GM18508 (cell line): ENCODE results near the gene PTK6.

Experiments
- ATAC-seq: cut with Tn5 transposase; IDR thresholded peaks from one replicate; pipeline ENCODE4 v1.9.1; 2021; ENCODE audit warnings: moderate number of reproducible peaks; ENCODE audit not compliant: insufficient read depth, unreplicated experiment

Gene PTK6

DNA sequence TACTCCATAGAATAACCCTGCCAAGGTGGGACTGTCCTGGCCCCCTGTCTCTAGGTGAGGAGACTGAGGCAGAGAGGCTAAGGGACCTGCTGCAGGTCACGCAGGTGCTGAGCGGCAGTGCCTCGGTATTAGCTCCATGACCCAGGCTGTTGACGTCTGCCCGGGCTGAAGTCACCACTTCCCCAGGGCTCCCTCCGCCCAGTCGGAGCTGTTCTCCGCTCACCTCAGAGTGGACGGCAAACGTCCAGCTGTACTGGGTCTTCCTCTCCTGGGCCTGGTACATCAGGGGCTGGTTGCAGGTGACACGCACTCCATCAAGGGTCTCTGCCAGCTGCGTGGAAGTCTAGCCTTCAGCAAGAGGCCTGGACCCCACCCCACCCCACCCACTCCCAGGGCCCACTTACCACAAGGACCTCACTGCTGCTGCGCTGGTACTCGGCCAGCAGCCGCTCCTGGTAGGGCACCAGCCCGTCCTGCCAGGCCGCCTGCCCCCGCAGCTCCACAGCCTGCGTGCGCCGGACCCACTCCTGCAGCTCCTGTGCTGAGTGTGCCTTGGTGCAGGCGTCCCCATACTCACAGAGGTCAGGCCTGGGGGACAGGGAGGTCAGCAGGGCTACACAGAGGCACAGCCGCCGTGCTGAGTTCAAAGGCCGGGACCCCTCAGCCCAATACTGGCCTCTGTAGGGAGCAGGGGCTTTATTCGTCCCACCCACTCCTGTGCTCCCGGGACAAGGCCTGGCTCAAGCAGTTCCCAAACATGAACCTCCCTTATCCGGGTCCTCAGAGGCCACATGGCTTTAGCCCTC lies 33.3 kb upstream of the PTK6 start:
- no peak for ATAC-seq

DNA sequence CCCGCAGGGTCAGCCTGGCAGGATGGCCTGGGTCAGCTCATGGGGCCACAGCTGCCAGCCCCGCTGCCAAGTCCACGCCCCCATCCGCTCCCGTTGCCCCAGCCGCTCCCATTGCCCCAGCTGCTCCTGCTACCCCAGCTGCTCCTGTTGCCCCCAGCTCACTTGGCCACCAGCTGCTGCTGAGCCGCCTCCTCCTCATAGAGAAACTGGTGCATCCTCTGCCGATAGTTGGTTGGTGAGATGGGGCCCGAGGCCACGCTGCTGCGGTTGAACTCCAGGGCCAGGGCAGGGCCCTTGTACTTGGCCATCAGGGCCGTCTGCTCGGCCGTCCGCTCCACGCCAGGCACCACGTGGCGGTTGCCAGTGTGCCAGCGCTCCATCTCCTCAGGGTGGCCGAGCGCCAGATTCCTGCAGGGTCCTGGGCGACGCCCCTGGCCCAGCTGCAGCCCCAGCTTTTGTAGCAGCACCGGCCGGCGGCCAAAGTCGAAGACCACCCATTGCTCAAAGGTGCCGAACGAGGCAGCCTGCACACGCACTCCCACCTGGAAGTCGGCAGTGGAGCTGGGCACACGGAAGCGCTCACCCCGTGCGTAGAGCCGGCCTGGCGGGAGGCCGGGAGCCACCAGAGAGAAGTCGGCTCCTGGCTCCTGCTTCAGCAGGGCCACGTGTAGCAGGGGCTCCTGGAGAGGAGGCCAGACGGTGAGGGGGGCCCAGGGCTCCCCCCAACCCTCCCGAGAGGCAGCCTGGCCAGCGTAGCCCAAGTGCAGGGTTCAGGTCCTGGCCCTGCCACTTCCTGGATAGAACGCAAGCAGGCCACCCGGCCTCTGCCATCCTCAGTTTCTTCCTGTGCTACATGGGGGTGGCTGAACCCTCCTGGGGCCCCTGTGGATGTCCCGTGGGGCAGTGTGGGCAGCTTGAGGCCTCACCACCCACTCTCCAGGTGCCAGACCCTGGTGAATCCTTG lies 32.1 kb upstream of the PTK6 start:
- ATAC-seq, result no peak

DNA sequence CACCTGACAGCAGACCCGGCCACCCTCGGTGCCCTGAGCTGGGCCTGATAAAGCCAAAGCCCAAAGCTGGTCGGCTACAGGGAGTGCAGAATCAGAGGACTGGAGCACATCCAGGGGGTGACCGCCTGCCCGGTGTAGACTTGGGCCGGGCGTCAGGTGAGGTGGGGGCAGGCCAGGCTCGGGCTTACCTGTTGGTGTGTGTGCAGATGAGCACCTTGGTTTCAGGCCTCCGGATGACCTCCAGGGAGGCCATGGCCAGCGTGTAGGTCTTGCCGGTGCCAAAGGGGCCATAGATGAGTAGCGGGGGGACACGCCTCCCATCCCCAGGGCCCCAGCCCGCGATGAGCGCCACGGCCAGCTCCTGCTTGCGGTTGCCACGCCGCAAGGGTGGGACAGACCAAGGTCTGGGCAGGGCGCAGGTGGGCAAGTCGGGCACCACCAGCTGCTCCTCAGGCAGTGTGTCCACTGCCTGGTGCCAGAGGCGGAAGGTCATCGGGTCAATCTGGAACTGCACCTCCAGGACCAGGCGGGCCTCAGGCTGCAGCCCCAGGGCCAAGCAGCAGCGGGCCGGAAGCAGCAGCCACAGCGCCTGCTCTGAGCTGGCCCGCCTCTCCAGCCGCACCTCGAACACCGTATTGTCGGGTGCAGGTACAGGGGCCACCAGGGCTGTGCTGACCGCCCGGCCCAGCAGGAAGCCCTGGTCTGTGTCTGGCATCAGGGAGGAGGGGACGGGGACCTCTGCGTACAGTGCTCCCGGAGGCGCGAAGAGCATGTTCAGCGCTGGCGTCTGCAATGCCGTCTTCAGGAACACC lies 31.2 kb upstream of the PTK6 start:
- ATAC-seq, result no peak

DNA sequence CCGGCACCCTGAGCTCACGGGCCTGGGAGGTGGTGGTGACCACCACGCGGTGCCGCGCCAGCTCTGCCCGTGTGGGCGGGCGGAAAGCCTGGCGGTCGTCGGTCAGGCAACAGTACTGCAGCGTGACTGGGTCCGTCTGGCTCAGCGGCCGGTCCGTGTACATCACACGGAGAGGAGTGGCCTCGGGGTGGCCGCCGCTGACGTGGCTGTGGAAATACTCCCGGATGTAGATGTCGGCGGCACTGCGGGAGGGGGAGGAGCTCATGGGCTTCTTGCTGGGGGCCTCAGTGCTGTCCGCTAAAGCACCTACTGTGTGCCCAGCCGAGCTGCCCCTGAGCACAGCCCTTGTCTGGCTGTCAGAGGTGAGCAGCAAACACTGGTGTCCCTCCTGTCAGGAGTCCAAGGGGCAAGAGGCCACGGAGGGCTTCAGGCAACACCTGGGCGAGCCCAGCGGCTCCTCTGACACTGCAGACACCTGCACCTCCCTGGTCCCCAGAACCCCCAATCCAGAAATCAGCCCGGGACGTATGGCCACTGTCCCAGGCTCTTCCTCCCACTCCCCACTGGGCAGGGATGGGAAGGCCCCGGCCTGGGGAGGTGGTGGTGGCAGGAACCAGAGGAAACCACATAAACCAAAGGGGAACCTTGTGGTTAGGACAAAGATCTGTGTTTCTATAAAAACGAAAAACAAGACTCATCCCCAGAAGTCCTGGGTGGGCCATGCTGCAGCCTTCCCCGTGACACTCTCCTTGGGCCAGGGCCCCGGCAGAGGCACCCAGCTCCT lies 30.4 kb upstream of the PTK6 start:
- no peak for ATAC-seq

DNA sequence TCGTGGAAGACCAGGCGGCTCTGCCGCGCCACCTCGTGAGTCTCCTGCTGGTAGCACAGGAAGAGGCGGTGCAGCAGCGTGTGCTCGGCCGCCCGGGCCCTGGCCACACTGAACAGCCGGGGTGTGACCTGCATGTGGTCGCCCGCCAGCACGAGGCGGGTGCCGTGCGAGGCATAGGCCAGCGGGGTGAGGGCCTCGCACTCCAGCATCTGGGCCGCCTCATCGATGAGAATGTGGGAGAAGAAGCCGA lies 29.9 kb upstream of the PTK6 start:
- ATAC-seq, result no peak

DNA sequence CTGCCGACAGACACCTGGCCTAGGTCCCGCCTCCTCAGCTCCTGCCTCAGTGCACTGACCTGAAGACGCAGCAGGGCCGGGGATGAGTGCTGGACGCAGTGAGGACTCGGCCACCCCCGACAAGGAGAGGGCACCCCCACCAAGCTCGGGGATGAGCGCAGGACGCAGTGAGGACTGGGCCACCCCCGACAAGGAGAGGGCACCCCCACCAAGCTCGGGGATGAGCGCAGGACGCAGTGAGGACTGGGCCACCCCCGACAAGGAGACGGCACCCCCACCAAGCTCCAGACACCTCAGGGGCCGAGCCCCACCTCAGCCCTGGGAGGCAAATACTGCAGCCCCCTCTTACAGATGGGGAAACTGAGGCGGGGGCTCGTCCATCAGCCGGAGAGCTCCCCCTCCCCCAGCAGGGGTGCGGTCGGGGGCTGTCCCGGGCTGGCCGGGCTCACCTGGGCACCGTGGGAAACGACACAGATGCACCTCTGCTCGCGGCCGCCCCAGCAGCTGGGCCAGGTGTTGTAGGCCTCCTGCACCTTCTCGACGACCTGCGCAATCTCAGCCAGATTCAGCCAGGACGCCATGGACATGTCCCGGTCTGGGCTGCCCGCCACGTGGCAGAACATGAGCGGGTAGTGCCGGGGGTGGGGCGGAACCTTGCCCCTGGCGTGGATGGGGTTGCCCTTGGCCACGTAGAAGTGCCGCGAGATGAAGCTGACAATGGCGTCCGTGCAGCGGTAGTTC lies 29.4 kb upstream of the PTK6 start:
- ATAC-seq, result no peak

DNA sequence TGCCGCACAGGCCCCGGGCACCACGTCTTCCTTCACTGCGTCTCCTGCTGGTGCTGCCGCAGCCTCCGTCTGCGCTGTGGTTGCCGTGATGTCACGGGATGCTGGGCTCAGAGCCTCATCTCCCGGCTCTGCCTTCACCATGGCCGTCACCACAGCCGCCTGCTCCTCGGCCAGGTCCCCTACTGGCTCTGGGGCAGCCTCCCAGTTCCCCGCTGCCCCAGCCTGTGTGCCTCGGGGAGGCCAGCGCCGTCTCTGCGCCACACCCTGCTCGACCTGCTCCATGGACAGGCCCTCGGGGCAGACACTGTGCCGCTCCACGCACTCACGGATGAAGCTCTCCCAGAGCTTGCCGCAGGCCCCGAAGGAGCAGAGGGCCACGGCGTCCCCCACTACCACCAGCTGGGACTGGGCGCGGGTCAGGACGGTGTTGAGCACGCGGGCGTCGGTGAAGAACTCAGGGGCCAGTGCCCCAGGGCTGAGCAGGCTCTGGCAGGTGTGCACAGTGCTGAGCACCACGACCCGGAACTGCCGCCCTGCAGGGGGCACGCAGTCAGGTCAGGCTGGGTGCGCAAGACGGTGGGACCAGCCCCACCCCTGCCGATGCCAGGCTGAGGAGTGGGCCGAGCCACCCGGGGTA lies 28.6 kb upstream of the PTK6 start:
- no peak for ATAC-seq

DNA sequence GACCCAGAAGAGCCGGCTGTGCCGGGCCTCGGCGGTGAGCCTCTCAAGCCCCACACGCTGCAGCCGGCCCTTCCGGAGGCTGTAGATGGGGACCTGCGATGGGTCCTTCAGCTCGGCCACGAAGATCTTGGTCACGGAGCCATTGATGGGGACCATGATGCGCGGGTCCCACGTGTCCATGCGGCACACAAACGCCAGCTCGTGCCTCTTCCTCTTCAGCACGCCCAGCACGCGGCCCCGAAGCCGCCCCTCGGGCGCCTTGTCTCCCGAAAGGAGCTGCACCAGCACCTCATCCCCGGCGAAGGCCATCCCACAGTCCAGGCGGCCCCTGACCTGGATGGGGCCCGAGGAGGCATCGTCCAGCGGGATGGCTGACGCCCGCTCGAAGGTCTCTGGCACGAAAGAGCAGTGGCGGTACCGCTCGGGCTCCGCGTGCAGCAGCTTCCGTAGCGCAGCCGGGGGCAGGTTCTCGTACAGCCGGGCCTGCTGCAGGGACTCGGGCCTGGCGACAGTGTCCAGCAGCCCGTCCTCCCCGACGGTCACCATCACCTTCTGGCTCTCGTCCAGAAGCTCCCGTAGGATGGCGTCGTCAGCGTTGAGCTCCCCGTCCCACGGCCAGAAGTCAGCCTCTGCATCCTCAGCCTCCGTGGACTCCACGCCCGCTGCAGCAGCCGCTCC lies 28.0 kb upstream of the PTK6 start:
- ATAC-seq, result no peak

DNA sequence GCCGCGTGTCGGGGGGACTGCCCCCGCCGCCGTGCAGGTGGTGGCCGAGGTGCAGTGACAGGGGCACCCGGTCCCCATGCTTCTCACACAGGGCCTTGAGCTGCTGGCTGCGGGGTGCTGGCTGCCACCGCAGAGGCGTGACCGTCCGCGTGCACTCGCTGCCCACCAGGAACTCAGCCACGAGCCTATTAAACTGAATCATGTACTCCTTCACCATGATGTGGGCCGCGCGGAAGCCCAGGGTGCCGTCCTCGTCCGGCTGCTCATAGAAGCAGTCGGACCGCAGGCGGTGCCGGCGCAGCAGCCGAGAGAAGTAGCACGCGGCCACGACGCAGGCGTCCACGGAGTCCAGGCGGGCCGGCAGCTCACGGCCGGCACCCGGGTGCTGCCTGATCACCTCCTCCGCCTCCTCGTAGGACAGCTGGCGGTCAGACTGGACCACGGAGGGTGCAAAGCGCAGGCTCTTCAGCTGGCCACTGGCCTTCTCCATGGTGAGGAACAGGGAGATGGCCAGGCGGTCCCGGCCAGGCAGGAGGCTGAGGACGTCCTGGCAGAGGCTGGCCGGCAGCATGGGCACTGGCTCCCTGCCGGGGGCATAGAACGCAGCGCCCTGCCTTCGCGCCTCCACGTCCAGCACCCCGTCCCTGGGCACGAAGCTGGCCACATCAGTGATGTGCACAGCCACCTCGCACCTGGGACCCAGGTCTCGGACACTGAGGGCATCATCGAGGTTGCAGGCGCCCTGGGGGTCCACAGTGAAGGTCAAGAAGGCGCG lies 27.0 kb upstream of the PTK6 start:
- ATAC-seq, result no peak

DNA sequence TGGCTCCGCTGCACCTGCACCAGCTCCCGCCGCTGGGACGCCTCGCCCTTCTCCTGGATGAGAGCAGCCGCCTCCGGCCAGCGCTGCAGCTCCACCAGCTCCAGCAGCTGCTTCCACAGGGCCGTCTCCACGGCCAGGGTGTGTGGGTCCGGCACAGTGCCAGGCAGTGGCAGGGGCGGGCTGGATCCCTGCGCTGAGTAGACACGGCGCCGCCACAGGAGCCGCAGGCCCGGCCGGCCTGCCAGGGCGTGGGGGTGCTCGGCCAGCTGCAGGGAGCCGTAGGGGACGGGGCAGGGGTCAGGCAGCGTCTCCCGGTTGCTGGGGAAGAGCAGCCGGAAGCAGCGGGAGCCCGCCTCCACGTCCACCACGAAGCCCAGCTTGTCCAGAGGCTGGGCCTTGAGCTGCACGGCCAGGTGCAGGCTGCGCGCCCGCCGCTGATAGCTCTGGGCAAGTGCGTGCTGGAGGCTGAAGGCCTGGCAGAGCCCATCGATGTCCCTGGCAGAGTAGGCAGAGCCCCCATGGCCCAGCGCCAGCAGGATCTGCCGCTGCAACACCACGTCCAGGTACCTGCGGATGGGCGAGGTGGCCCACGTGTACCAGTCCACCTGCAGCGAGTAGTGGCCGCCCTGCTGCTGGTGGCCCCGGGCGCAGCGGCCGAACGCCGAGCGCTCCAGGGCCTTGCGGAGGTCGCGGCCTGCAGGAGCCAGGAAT lies 26.2 kb upstream of the PTK6 start:
- ATAC-seq, result no peak

DNA sequence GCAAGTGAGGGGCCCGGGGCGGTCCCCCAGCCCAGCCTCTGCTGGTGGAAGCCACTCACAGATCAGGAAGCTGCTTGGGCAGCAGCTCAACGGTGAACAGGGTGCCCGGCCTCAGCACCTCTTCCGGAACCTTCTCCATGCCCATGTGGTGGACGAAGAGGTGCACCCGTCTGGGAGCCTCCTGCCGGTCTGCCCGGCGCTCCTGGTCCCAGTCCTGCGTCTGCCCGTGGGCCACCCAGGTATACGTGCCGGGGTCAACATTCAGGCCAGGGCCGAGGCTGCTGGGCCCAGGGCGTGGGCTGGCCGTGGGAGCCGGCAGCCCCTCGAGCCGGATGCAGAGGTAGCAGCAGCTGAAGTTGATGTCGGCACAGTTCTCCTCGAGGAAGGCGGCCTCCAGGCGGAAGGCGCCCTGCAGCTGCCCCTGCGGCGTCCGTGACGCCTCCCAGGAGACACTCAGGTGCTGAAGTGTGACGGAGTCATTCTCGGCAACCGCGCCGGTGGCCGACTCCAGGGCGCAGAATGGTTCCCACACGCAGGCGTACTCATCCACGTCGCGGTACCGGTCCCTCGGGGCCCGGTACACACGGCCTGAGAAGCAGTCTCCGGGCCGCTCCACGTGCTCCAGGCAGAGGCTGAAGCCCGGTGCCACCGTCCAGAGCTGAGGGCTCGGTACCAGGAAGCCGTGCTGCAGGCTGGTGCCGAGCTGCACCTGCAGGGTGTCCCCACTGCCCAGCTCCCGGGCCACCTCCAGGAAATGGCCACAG lies 25.5 kb upstream of the PTK6 start:
- ATAC-seq, result no peak

DNA sequence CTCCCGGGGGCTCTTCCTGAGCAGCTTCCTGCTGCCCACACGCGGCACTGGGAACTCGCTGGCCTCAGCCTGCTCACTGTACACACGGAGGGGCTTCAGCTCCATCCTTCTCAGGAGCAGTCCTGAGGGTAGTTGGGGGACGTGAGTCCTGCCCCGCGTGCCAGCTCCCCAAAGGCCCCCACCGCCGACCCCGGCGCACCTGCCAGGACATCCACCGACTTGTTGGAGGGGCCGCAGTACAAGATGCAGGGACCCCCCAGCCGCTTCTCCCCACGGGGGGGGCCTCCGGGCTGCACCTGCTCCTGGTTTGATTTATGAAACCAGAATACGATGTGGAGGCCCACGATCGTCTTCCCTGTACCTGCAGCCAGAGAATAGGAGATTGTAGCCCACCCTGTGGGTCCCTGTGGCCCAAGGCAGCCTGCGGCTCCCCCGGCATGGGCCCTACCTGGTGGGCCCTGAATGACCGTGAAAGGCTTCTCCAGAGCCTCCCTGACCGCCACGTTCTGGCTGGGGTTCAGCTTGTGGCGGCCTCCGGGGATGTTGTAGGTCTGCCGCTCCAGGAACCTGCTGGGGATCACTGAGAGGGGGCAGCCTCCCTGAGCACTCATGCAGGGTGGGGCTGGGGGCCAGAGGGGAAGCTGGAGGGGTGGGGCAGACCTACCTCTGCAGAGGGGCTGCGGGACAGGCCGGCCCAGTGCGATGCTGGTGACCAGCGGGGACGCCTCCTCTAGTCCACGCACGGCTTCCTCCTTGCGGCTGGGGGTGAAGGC lies 24.6 kb upstream of the PTK6 start:
- ATAC-seq, result no peak

DNA sequence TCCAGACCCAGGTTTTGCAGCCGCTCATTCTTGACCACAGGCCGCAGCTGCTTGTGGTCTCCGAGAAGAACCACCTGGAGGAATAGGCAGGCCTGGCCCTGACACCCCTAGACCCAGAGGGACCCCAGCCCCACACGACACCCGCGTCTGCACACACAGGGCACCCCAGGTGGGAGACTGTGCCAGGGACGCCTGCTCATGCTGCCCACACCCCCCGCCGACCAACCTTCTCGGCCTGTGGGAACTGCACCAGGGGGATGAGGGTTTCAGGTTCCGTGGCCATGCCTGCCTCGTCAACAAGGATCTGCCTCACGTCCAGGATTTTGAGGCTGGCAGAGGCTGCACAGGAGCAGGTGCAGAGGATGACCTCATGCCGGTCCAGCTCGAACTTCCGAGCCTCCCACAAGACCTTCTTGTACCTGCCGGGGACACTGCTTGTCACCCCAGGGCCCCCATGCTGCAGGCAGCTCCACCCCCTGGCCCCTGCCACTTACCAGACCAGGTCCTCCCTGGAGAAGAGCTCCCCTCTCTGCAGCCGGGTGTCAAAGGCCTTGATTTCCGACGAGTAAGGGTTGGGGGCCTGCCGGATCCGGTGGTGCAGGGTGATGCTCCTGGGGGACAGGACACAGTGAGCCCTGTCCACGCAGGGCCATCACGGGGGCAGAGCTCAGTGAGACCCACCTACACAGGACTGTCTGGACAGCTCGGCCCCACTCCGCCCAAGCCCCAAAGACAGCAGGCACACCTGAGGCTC lies 23.9 kb upstream of the PTK6 start:
- ATAC-seq, result no peak

DNA sequence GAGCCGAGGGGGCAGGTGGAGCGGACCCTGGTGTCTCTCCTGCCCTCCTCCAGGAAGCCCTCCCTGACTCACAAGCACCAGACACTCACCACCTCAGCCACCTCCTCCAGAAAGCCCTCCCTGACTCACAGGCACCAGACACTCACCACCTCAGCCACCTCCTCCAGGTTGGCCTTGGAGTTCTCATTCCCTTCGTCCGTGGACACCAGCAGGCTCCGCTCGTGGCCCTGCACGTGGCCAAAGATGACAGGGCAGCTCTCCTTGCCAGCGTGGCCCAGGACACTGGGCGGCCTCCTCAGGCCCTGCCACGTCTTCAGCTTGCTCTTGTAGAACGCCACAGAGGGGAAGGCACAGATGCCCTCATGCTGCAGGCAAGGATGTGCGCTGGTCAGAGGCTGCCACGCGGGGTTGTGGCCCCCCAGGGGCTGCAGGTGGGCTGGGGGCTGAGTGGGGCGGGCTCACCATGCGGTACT lies 23.2 kb upstream of the PTK6 start:
- no peak for ATAC-seq
